Mucosa of descending colon (tissue), 3 donors: ENCODE results near the gene COG8. TPM values are rescaled to one million over a fixed set of nuclear protein-coding genes. Genes with fewer than 3 reads are reported as not detected.
"Not testable (repeated sequence)": the region's sequence is repeated elsewhere in the genome, so short reads cannot be mapped to it uniquely, and the experiment has no call there.

Experiments used
- ATAC-seq: fragments of 200-7000 bp; cut with Tn5 transposase; one replicate; pipeline ENCODE4 v1.9.1; 2020; ENCODE audit warnings: mild to moderate bottlenecking, moderate library complexity
- DNase-seq, 3 donors: peaks; one replicate each; pipeline ENCODE4 v3.0.0-alpha.2; 2020
- H3K36me3 ChIP-seq: fragments of 200-600 bp; one replicate; pipeline ENCODE4 v1.8.0; 2021; ENCODE audit warnings: low read depth, mild to moderate bottlenecking
- H3K4me1 ChIP-seq: fragments of 200-600 bp; one replicate; pipeline ENCODE4 v1.8.0; 2021; ENCODE audit warnings: low read depth, mild to moderate bottlenecking
- H3K4me3 ChIP-seq: fragments of 200-600 bp; one replicate; pipeline ENCODE4 v1.8.0; 2021; ENCODE audit warnings: mild to moderate bottlenecking
- H3K9me3 ChIP-seq: fragments of 200-600 bp; one replicate; pipeline ENCODE4 v1.8.0; 2021; ENCODE audit warnings: mild to moderate bottlenecking
- CTCF ChIP-seq: fragments of 200-600 bp; IDR thresholded peaks from one replicate; pipeline ENCODE4 v1.8.0; 2022; ENCODE audit warnings: antibody characterized with exemption, mild to moderate bottlenecking
- intact Hi-C, 2 donors: fragments of 100-400 bp; cut with DNase I in 1 of 2; cut with micrococcal nuclease in 1 of 2; formaldehyde crosslinking; loops; one replicate each; pipeline versions ENCODE4 v1.11.0 to v1.11.1; 2022; cut with DNase I, micrococcal nuclease
- total RNA-seq, 3 donors: library from RNA; stranded (reverse); fragmentation: NEBNext Ultra II Directional in 2 of 3; extraction: Animal tissue kit (Norgen Biotek cat#: 25700) in 2 of 3; gene quantifications; one replicate each; pipeline versions ENCODE4 v1.2.1 to v1.2.4, GENCODE V29; 2021 to 2023
- donor health status: DM: no; HTN: no; CAD: no; lungs with moderate emphysema.
- donor health status: DM: no; HTN: no; CAD: no.
- donor health status: DM: no; HTN: yes; CAD: no.

Gene COG8
- total RNA-seq, 3 donors from 2014 or later, result 35.6 to 38.3 (median 36.8) TPM

DNA sequence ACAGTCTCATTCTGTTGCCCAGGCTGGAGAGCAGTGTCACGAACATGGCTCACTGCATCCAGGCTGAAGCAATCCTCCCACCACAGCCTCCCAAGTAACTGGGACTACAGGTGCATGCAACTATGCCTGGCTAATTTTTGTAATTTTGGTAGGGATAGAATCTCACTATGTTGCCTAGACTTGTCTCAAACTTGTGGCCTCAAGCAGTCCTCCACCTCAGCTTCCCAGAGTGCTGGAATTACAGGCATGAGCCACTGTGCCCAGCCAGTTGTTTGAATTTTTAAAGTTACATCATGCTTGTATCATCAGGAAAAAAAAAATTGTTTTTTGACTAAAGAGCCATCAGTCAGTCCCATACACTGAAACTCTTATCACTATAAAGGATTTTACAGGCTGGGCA lies 45.3 kb downstream of the COG8 start:
- ATAC-seq, result no peak
- DNase-seq, result no peak

DNA sequence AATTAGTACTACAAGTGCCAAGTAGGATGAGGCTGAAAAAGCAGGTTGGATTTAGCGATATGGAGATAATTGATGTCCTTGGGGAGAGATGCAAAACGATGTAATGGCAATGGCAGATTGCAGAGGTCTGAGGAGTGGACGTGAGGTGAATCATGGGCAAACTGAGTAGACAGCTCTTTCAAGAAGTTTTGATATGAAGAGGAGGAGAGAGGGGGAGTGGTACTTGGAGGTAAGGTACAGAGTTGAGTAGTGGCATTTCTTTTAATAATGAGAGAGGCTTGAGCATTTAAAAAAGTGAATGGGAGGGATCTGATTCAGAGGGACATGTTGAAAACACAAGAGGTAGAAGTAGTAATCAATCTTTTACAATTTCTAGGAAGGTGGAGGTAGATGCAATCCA lies 46.0 kb downstream of the COG8 start:
- TF ChIP-seq CTCF, result no peak
- no peak for DNase-seq
- no peaks in the 10 kb centered on the region for H3K4me1 ChIP-seq
- intact Hi-C loops, result no loop called here
- no peak for ATAC-seq
- H3K4me3 ChIP-seq, result no peak overlapping the region
- no peaks in the 10 kb centered on the region for H3K36me3 ChIP-seq
- no peaks in the 10 kb centered on the region for H3K9me3 ChIP-seq

More for the DNA sequence above, 45.3 kb downstream of the COG8 start:
- Histone ChIP-seq H3K36me3 (no peaks in the 10 kb centered on the region), H3K9me3 (no peaks in the 10 kb centered on the region), H3K4me1 (no peaks in the 10 kb centered on the region), H3K4me3 (no peak overlapping the region)
- TF ChIP-seq CTCF, result no peak
- intact Hi-C loops, result no loop called here

DNA sequence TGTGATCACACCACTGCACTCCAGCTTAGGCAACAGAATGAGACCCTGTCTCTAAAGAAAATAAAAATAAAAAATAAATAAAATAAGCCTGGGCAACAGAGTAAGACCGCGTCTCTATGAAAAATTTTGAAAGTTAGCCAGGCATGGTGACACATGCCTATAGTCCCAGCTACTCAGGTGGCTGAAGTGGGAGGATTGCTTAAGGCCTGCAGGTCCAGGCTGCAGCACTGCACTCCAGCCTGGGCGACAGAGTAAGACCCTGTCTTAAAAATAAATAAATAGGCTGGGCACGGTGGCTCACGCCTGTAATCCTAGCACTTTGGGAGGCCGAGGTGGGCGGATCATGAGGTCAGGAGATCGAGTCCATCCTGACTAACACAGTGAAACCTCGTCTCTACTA lies 47.7 kb downstream of the COG8 start:
- ATAC-seq, H3K9me3 ChIP-seq, H3K36me3 ChIP-seq, H3K4me3 ChIP-seq, H3K4me1 ChIP-seq, intact Hi-C loops, DNase-seq: not testable (repeated sequence)

DNA sequence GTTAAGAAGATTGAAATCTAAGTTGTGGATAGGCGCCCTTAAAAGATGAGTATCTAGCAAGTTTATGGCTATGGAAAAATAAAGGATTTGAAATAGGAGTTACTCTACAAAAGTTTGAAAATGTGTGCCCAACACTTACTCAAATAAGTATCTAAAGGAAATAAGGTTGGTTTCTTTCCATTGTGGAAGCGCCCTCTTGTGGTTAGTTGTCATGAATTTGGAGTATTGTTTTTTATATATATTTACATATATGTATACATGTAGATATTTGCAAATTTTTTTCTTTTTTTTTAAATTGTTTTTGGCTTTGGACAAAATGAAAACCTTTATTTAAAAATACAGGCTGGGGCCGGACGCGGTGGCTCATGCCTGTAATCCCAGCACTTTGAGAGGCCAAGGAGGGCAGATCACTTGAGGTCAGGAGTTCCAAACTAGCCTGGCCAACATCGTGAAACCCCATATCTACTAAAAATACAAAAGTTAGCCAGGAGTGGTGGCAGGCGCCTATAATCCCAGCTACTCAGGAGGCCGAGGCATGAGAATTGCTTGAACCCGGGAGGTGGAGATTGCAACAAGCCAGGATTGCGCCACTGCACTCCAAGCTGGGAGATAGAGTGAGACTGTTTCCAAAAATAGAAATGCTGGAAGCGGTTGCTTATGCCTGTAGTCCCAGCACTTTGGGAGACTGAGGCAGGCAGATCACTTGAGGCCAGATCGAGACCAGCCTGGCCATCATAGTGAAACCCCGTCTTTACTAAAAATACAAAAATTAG lies 52.2 kb downstream of the COG8 start:
- peak; percentile 23 for TF ChIP-seq CTCF
- ATAC-seq (peak; percentile 55), DNase-seq (peak in 1 of 3 donors; percentile 86)
- no peaks in the 10 kb centered on the region for H3K36me3 ChIP-seq
- no peaks in the 10 kb centered on the region for H3K4me1 ChIP-seq
- no peak overlapping the region for H3K4me3 ChIP-seq
- no peaks in the 10 kb centered on the region for H3K9me3 ChIP-seq
- intact Hi-C loops, result loop anchor here (5.0 kb wide), 1 partner anchor 135 kb away; no protein-coding TSS in a partner anchor

GRCh38 chr16:69285240-69285639 lies 54.1 kb downstream of the COG8 start:
- no peaks in the 10 kb centered on the region for H3K9me3 ChIP-seq
- H3K4me1 ChIP-seq, result no peaks in the 10 kb centered on the region
- DNase-seq (no peak), ATAC-seq (no peak)
- H3K4me3 ChIP-seq, result no peak overlapping the region
- intact Hi-C loops, result loop anchor here (5.0 kb wide), 1 partner anchor 133 kb away; no protein-coding TSS in a partner anchor
- H3K36me3 ChIP-seq, result no peaks in the 10 kb centered on the region
- TF ChIP-seq CTCF, result no peak

GRCh38 chr16:69283851-69284250 lies 55.5 kb downstream of the COG8 start:
- ATAC-seq (no peak), DNase-seq (no peak)
- intact Hi-C loops, result no loop called here
- H3K4me1 ChIP-seq, result no peaks in the 10 kb centered on the region
- no peak for TF ChIP-seq CTCF
- H3K9me3 ChIP-seq, result no peaks in the 10 kb centered on the region
- no peaks in the 10 kb centered on the region for H3K36me3 ChIP-seq
- no peak overlapping the region for H3K4me3 ChIP-seq
